DOHH2 (cell line): ENCODE measurements around the gene CATSPERD.
"Not testable (repeated sequence)": the region's sequence is repeated elsewhere in the genome, so short reads cannot be mapped to it uniquely, and the experiment has no call there.

Experiments used
- H3F3A ChIP-seq: fragments of 200-600 bp; sonication (generic), shearing (Covaris generic); 2 replicates; pipeline ENCODE4 v1.6.0; 2016; ENCODE audit warnings: antibody characterized with exemption, mild to moderate bottlenecking; ENCODE audit not compliant: control insufficient read depth, insufficient read depth
- H3K27ac ChIP-seq: fragments of 200-600 bp; sonication (generic); 2 replicates; pipeline ENCODE4 v1.5.1; 2014; ENCODE audit warnings: low read depth, mild to moderate bottlenecking, low read length, moderate library complexity
- H3K27me3 ChIP-seq: fragments of 200-600 bp; sonication (generic); 2 replicates; pipeline ENCODE4 v1.6.1; 2014; ENCODE audit warnings: mild to moderate bottlenecking, low read length, mixed read lengths; ENCODE audit not compliant: control insufficient read depth
- H3K36me3 ChIP-seq: fragments of 200-600 bp; sonication (generic); 2 replicates; pipeline ENCODE4 v1.6.1; 2014; ENCODE audit warnings: mild to moderate bottlenecking, low read length, moderate library complexity, mixed read lengths; ENCODE audit not compliant: control insufficient read depth
- H3K4me1 ChIP-seq: fragments of 200-600 bp; sonication (generic); 2 replicates; pipeline ENCODE4 v1.6.1; 2014; ENCODE audit warnings: mild to moderate bottlenecking, low read length, mixed read lengths; ENCODE audit not compliant: control insufficient read depth
- H3K4me2 ChIP-seq: fragments of 200-600 bp; sonication (generic); 2 replicates; pipeline ENCODE4 v1.6.0; 2014; ENCODE audit warnings: mild to moderate bottlenecking, low read length, moderate library complexity
- H3K4me3 ChIP-seq: fragments of 200-600 bp; sonication (generic); 2 replicates; pipeline ENCODE4 v1.5.1; 2014; ENCODE audit warnings: mild to moderate bottlenecking, low read length, mixed read lengths
- H3K79me2 ChIP-seq: fragments of 200-600 bp; sonication (generic); 2 replicates; pipeline ENCODE4 v1.6.1; 2014; ENCODE audit warnings: mild to moderate bottlenecking, low read length, mixed read lengths; ENCODE audit not compliant: control insufficient read depth
- H3K9me2 ChIP-seq: fragments of 200-600 bp; sonication (generic); replicated peaks from 2 replicates; pipeline ENCODE4 v1.6.1; 2014; ENCODE audit warnings: mild to moderate bottlenecking, low read length, mixed read lengths; ENCODE audit not compliant: control insufficient read depth
- H3K9me3 ChIP-seq: fragments of 200-600 bp; sonication (generic); 2 replicates; pipeline ENCODE4 v1.6.1; 2014; ENCODE audit warnings: antibody characterized with exemption, low read length, mixed read lengths; ENCODE audit not compliant: control insufficient read depth, insufficient read depth
- H4K20me1 ChIP-seq: fragments of 200-600 bp; sonication (generic); 2 replicates; pipeline ENCODE4 v1.6.0; 2014; ENCODE audit warnings: low read depth, mild to moderate bottlenecking, antibody characterized with exemption, low read length, moderate library complexity; ENCODE audit not compliant: control insufficient read depth, insufficient read depth
- EZH2phosphoT487 ChIP-seq: fragments of 200-600 bp; sonication (generic); IDR thresholded peaks from 2 replicates; pipeline ENCODE4 v1.6.1; 2017; ENCODE audit warnings: borderline replicate concordance, mild to moderate bottlenecking, antibody characterized with exemption, low read length, moderate library complexity, mixed read lengths
- TF ChIP-seq, protein P1 (sequence below): fragments of 200-600 bp; sonication (generic); IDR thresholded peaks from one replicate; pipeline ENCODE4 v1.5.1; 2014; ENCODE audit warnings: antibody characterized with exemption, mild to moderate bottlenecking, low read depth, low read length; ENCODE audit not compliant: poor library complexity, severe bottlenecking

Gene CATSPERD

DNA sequence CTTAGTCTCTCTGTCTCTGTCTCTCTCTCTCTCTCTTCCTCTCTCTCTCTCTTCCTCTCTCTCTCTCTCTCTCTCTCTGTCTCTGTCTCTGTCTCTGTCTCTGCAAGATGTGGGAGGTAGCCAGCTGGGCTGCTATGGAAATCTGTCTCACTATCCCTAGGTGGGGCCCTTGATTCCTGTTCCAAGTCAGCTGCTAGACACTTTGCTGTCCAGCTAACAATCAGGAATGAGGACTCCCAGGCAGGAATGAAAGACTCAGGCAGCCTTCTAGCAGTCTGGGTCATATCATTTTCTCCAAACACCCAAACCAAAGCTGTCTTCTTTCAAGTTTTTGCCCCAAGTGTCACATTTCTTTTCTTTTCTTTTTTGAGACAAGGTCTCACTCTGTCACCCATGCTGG lies 23.2 kb downstream of the CATSPERD start:
- Histone ChIP-seq H3K9me2 (no peaks in the 10 kb centered on the region), H3K9me3 (no peaks in the 10 kb centered on the region), H3K4me2 (no peak overlapping the region)

DNA sequence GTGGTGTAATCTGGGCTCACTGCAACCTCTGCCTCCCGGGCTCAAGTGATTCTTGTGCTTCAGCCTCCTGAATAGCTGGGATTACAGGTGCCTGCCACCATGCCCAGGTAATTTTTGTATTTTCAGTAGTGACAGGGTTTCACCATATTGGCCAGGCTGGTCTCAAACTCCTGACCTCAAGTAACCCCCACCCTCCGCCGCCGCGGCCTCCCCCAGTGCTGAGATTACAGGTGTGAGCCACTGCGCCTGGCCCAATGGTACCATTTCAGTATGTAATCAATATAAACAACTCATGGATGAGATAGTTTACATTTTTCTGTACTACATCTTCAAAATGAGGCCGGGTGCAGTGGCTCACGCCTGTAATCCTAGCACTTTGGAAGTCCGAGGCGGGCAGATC lies 24.6 kb downstream of the CATSPERD start:
- H3K9me2 ChIP-seq, H3K27me3 ChIP-seq, H3K4me1 ChIP-seq, H3F3A ChIP-seq, H3K27ac ChIP-seq, H3K4me2 ChIP-seq, H4K20me1 ChIP-seq, H3K79me2 ChIP-seq, H3K4me3 ChIP-seq, H3K36me3 ChIP-seq, H3K9me3 ChIP-seq: not testable (repeated sequence)

More for the DNA sequence above, 23.2 kb downstream of the CATSPERD start:
- no peaks in the 10 kb centered on the region for H3K4me1 ChIP-seq
- no peaks in the 10 kb centered on the region for H3K27me3 ChIP-seq
- H3K27ac ChIP-seq: no peak overlapping the region
- no peaks in the 10 kb centered on the region for H3K79me2 ChIP-seq
- H3F3A ChIP-seq: no peaks in the 10 kb centered on the region
- H4K20me1 ChIP-seq: no peaks in the 10 kb centered on the region
- H3K4me3 ChIP-seq: no peak overlapping the region
- H3K36me3 ChIP-seq: no peaks in the 10 kb centered on the region
- no peak for TF ChIP-seq EZH2phosphoT487
- TF ChIP-seq, protein P1, sequence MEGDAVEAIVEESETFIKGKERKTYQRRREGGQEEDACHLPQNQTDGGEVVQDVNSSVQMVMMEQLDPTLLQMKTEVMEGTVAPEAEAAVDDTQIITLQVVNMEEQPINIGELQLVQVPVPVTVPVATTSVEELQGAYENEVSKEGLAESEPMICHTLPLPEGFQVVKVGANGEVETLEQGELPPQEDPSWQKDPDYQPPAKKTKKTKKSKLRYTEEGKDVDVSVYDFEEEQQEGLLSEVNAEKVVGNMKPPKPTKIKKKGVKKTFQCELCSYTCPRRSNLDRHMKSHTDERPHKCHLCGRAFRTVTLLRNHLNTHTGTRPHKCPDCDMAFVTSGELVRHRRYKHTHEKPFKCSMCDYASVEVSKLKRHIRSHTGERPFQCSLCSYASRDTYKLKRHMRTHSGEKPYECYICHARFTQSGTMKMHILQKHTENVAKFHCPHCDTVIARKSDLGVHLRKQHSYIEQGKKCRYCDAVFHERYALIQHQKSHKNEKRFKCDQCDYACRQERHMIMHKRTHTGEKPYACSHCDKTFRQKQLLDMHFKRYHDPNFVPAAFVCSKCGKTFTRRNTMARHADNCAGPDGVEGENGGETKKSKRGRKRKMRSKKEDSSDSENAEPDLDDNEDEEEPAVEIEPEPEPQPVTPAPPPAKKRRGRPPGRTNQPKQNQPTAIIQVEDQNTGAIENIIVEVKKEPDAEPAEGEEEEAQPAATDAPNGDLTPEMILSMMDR: no peak

GRCh38 chr19:5748920-5749319 lies 28.5 kb downstream of the CATSPERD start:
- H3K4me3 ChIP-seq, H3K4me2 ChIP-seq, H3K27ac ChIP-seq, H4K20me1 ChIP-seq, H3K9me2 ChIP-seq, H3F3A ChIP-seq, H3K9me3 ChIP-seq, H3K36me3 ChIP-seq, H3K4me1 ChIP-seq, H3K27me3 ChIP-seq, H3K79me2 ChIP-seq: not testable (repeated sequence)

DNA sequence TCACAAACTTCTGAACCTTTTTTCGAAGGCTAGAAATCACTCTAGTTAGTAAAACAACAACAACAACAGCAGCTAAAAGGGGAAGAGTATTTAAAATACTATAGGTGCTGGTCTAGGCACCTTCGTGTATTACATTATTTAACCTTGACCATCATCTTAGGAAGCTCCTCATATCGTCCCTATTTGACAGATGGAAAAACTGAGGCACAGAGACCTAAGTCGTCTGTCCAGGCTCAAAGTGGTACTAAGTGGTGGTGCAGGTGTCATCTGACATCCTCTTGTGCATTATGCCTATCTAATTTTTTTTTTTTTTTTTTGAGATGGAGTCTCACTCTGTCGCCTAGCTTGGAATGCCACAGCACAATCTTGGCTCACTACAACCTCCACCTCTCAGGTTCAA lies 29.1 kb downstream of the CATSPERD start:
- TF ChIP-seq, protein P1: no peak
- TF ChIP-seq EZH2phosphoT487: no peak
- Histone ChIP-seq H3K9me2 (no peaks in the 10 kb centered on the region), H3K27ac (no peak overlapping the region), H3F3A (no peaks in the 10 kb centered on the region), H3K9me3 (no peaks in the 10 kb centered on the region), H3K4me2 (no peak overlapping the region), H3K4me1 (no peaks in the 10 kb centered on the region), H4K20me1 (no peaks in the 10 kb centered on the region), H3K79me2 (no peaks in the 10 kb centered on the region), H3K27me3 (no peaks in the 10 kb centered on the region), H3K4me3 (no peak overlapping the region), H3K36me3 (no peaks in the 10 kb centered on the region)
